GM10266 (cell line): ENCODE measurements around the gene P2RX1.

ENCODE experiments used
- DNase-seq: peaks from one replicate; pipeline ENCODE4 v3.0.0; 2012; ENCODE audit errors: extremely low spot score
- TF ChIP-seq, protein P1 (sequence below): IDR thresholded peaks from 2 replicates; pipeline ENCODE4 v1.5.1; 2012; ENCODE audit warnings: mild to moderate bottlenecking, low read depth; ENCODE audit not compliant: control insufficient read depth, insufficient read depth; ENCODE audit errors: missing control alignments

Gene P2RX1

GRCh38 chr17:3885970-3886369, 30.3 kb downstream of the P2RX1 start:
- DNase-seq, result no peak
- TF ChIP-seq, protein P1, sequence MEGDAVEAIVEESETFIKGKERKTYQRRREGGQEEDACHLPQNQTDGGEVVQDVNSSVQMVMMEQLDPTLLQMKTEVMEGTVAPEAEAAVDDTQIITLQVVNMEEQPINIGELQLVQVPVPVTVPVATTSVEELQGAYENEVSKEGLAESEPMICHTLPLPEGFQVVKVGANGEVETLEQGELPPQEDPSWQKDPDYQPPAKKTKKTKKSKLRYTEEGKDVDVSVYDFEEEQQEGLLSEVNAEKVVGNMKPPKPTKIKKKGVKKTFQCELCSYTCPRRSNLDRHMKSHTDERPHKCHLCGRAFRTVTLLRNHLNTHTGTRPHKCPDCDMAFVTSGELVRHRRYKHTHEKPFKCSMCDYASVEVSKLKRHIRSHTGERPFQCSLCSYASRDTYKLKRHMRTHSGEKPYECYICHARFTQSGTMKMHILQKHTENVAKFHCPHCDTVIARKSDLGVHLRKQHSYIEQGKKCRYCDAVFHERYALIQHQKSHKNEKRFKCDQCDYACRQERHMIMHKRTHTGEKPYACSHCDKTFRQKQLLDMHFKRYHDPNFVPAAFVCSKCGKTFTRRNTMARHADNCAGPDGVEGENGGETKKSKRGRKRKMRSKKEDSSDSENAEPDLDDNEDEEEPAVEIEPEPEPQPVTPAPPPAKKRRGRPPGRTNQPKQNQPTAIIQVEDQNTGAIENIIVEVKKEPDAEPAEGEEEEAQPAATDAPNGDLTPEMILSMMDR, result no peak

GRCh38 chr17:3885271-3885670, 31.0 kb downstream of the P2RX1 start:
- no peak for DNase-seq
- TF ChIP-seq, protein P1, result no peak

DNA sequence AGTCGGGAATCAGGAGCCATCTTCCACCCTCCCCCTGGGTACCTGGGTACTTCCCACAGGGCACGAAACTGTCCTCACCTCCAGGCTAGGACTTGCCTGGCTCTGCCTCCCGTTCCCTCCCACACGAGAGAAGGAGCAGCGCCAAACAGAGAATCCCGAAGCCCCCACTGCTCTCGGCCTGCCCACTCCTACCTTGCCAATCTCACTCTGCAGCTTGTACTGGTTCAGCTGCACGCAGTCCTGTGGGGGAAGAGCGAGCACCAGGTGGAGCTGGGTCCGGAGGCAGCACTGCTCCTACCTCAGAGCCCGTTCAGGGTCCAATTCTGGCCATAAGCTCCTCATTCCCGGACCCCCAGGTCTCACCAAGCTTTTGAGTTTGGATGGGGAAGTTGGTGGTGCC, 32.1 kb downstream of the P2RX1 start:
- no peak for DNase-seq
- TF ChIP-seq, protein P1, result no peak

- DNase-seq, result no peak
- TF ChIP-seq, protein P1, result no peak
These were observed 34.0 kb downstream of the P2RX1 start for GRCh38 chr17:3882276-3882675.

- TF ChIP-seq, protein P1, result no peak
- DNase-seq, result no peak
These were observed 35.3 kb downstream of the P2RX1 start for GRCh38 chr17:3880983-3881382.

- TF ChIP-seq, protein P1, result no peak
- DNase-seq, result no peak
These were observed 36.5 kb downstream of the P2RX1 start for GRCh38 chr17:3879591-3880417.

DNA sequence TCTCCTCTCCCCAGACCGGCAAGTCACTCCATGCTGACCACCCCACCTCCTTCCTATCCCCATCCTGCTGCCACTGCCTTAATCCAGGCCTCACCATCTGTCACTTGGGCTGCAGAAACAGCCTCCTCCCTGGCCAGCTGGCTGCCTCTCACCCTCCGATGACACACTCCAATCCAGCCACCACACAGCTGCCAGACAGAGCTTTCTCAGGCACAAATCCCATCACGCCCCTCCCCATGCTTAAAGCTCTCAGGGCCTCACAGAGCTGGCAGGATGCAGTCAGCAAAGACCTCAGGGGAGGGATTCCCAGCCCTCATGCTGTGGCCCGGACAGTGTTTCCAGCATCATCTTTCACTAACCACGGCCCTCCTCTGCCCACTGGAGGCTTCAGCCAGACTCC, 37.1 kb downstream of the P2RX1 start:
- no peak for DNase-seq
- TF ChIP-seq, protein P1, result no peak
